Measurements from ENCODE around the gene PCBP4.

- TF ChIP-seq CTCF (IDR thresholded peaks at IDR 0.05 in 4 of 5, conservative IDR thresholded peaks at IDR 0.05 in 1 of 5) (no peak), POLR2A (IDR thresholded peaks at IDR 0.05) (no peak)
Measured at GRCh38 chr3:51986010-51986947, 19.0 kb upstream of the PCBP4 start.

All from gastrocnemius medialis (tissue), 4 donors.